LNCaP clone FGC (cell line): Measurements from ENCODE around the gene GRIK4.

Experiments used
- DNase-seq: peaks from one replicate; pipeline ENCODE4 v3.0.0-alpha.2; 2011; ENCODE audit warnings: low read depth
- H3K4me3 ChIP-seq: 2 replicates; pipeline ENCODE4 v1.5.1; 2011; ENCODE audit warnings: mild to moderate bottlenecking, low read depth, low read length, control low read depth
- CTCF ChIP-seq: IDR thresholded peaks from 2 replicates; pipeline ENCODE4 v1.5.1; 2012; ENCODE audit warnings: mild to moderate bottlenecking; ENCODE audit not compliant: control insufficient read depth, insufficient read depth; ENCODE audit errors: extremely low read depth

The GRIK4 gene

GRCh38 chr11:120712881-120713280 is 201.3 kb downstream of the GRIK4 start:
- no peak for TF ChIP-seq CTCF
- DNase-seq: no peak
- H3K4me3 ChIP-seq: no peak overlapping the region

DNA sequence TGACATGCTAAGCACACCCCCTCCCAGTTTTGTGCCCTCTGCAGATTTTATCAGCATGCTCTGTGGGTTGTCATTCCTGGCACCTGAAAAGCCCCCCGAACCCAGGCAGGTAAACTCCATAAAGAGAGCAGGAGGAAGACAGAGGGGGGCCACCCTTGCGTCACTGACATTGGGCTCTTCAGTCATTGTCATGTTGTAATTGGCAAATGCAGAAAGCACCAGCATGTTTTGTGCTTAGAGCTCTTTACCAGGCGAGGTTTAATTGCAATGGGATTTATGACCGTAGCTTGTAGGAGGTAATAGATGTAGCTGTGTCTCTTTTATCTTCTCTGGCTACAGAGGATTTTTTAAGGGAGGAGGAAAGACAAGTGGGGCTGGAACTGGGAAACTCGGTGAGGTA is 201.7 kb downstream of the GRIK4 start:
- no peak overlapping the region for H3K4me3 ChIP-seq
- no peak for DNase-seq
- no peak for TF ChIP-seq CTCF

DNA sequence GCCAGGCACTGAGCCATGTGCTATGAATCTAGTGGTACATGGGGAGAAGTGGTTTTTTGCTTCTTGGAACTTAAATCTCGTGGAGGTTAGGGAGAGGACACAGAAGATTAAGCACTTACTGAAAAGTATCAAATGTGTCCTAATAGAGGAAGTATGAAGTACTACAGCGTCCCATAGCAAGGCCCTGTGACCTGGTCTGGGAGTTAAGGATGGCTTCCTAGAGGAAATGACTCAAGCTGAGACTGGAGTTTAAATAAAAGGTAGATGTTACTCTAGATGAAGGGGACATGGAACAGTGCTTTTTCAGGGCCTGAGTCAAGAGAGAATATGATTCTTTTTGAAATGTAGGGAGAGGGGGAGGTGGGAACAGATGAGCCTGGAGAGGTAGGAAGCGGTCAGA is 202.9 kb downstream of the GRIK4 start:
- no peak for DNase-seq
- H3K4me3 ChIP-seq: no peak overlapping the region
- TF ChIP-seq CTCF: no peak

DNA sequence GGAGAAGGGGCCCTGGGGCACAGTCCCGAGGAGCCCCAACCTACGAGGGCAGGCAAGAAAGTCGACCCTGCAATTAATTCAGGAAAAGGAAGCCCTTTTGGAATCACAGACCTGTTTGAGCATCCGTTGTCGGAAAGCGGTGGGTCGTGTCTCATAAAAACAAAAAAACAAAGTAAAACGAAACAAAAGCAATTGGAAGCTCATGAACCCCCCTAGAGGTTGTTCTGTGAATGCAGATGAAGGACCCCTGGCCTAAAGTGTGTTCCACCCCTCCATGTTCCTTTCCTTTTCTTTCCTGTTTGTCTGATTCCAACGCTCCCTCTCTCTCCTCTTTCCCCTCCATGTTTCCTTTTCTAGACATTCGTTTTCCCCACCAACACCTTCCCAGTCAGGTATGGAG is 203.7 kb downstream of the GRIK4 start:
- H3K4me3 ChIP-seq: no peak overlapping the region
- DNase-seq: no peak
- peak; percentile 26; the same call in 1 of the 2 replicates for TF ChIP-seq CTCF

DNA sequence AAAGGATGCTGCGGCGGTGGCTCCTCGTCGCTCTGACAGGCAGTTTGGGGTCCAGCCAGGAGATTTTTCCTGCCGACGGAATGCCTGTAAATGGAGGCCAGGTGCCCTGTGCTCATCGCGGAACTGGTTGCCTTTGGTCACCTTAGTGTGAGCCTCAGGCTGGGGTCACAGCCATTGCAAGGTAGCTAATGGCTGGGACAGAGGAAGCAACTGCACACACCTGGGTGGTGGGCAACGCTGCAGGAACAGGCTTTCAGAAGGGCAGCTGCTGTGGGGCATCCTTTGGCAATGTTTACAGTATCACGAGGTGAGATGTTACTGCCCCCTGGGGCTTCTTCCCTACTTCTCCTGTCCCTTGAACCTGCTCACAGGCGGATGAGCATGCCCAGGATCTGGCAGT is 205.5 kb downstream of the GRIK4 start:
- TF ChIP-seq CTCF: no peak
- DNase-seq: no peak

DNA sequence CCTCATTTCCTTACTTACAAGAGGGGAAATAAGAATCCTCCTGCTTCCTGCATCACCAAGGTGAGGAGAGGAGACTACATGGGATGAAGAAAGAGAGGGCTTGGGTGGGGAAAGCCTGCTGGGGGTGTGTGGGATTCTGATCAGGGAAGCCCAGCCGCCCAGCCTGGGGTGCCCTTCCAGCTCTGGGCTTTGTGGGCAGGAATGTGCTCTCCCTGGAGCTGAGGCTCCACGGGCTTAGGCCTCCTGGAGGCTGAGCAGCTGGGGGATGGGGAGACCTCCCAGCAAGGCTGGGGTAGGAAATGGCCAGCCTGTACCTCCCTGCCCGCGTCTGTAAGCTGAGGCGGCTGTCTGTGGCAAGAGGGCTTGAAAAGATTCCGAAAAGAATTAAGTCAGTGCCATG is 206.1 kb downstream of the GRIK4 start:
- H3K4me3 ChIP-seq: no peak overlapping the region
- no peak for TF ChIP-seq CTCF
- DNase-seq: no peak

More for the DNA sequence above, 205.5 kb downstream of the GRIK4 start:
- H3K4me3 ChIP-seq: no peak overlapping the region

- no peak overlapping the region for H3K4me3 ChIP-seq
- TF ChIP-seq CTCF: no peak
- no peak for DNase-seq
Measured at GRCh38 chr11:120718171-120718570, 206.6 kb downstream of the GRIK4 start.
